Measurements from ENCODE around the gene PRKCE. TPM values are rescaled to one million over a fixed set of nuclear protein-coding genes. Genes with fewer than 3 reads are reported as not detected.

PRKCE gene
- polyA plus RNA-seq, 3 donors, result 8.3 to 9.1 (median 8.8) TPM

DNA sequence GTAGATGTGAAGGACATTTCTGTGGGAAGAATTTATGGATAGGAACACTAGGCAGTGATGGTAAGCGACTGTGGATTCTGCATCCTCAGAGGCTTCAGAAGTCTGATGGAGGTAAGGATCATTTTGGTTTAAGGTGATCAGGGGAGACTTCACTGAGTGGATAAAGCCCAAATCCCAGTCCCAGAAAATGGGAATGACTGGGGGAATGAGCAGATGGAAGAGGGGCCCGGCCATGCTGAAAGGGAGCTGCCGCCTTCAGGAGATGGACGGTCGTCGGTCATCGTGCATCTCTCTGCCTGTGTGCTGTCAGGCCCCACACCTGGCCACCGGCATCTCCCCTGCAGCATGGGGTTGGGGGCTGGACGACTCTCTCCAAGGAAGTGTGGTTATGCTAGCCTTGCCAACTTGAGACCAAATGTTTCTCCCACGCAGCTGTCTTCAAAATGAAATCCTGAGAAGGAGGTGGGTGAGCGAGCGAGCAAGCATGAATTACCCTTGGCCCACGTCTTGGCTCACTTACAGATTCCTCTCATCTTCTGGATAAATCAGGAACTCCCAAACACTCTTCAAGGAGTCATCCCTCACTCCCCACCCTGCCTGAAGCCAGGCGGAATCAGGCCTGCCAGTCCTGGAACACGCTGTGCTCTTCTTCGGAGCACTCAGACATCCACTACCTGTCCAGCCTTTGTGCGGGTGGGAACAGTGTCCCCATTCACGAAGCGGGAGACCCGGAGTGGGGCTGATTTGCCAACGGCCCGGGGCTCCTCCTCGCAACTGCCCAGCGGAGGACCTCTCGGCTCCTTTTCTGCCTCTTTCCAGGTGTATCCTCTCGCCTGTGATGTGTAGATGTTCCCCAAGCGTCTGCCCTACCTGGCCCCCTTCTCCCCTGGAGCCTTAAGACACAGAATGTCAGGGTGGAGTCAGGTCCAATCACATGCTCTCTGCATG is 85.6 kb downstream of the PRKCE start:
- DNase-seq (ENCODE audit: extremely low read depth in 1 of 11, low read depth in 9 of 11, low spot score in 4 of 11), result no peak

DNA sequence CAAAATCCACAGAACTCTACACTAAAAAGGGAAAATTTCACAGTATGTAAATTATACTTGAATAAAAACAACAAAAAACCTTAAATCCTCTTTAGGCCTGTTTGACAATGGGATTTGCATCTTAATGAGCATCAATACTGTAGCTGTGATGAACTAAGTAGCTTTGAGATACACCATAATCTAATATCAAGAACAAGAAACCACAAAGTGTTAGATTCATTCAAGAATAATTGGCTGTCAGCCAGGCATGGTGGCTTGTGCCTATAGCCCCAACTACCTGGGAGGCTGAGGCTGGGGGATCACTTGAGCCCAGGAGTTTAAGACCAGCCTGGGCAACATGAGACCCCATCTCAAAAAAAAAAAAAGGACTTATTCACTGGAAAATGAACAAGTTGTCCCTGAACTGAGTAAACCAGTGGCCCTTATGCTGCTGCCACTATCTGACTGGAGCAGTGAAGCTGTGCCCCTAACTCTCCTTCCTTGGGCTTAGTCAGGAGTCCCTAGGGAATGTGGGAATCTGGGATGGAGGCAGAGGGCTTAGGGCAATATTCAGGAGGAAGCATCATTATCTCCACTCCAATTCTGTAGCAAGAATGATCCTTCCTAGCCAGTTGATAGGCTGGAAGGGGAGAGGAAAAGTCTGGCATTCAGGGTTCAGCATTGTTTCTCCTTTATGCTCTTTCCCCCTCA is 88.5 kb downstream of the PRKCE start:
- no peak for DNase-seq (ENCODE audit: extremely low read depth in 1 of 11, low read depth in 9 of 11, low spot score in 4 of 11)

DNA sequence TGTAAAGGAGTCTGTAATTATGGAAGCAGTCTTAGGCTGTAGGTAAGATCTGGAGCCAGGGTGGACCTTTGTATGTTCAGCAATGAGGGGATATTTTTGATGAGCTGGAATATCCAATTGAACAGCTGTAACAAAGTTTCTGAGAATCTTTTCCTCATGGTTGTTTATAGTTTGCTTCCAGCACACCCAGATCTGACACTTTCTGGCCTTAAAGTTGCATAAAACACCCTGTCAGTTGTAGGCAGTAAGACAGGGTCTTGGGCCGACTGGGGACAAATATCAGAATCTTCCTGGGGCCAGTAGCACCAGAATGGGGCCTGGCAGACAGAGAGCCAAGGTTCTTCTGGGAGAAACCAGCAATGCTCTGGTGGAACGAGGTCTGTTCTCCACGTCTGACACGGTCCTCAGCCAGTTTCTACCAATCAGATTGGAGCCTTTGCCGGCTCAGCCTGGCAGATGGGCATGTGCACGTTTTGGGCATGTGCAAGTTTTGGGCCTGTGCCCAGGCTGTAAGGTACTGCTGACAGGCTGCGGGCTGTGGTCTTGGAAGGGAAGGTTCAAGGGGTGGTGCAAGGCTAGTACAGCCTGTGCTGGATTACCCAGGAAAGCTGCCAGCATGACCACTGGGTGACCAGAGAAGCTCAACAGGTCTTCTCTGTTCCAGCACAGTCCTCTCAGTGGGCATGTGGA is 89.8 kb downstream of the PRKCE start:
- DNase-seq (ENCODE audit: extremely low read depth in 1 of 11, low read depth in 9 of 11, low spot score in 4 of 11), result no peak

DNA sequence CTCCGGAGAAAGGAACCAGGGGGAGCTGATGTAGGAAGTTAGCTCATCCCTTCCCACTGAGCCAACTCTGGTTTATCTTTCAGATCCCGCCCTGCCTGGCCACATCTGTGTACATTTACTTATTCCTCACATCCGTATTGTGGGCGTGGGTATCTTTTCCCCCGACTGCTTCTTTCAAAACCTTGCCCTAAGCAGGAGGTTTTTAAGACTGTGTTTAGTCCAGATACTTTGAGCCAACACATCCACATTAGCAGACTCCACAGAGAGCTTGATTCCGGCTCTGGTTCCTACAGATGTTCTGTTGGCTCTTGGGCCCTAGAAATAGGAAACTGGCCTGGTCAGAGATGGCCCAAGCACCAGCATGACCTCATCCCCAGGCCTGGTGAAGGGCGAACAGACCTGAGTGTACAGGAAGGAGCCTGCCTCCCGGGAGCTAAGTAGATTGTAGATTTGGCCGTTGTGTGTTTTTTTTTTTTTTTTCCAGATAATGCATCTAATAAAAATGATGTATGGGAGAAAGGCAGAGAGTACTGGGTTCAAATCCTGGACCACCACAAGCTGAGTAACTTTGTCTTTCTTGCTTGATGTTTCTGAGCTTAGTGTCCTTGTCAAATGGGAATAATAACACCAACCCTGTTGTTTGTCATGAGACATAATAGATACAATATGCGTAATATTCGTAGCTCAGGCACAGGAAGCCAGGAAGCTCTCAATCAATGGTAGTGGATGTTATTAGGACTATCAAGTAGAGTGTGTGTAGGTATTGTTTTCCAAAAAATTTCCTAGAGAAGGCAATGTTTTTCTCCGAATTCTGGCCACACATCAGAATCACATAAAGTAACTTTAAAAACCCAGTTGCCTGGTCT is 92.3 kb downstream of the PRKCE start:
- no peak for DNase-seq (ENCODE audit: extremely low read depth in 1 of 11, low read depth in 9 of 11, low spot score in 4 of 11)

DNA sequence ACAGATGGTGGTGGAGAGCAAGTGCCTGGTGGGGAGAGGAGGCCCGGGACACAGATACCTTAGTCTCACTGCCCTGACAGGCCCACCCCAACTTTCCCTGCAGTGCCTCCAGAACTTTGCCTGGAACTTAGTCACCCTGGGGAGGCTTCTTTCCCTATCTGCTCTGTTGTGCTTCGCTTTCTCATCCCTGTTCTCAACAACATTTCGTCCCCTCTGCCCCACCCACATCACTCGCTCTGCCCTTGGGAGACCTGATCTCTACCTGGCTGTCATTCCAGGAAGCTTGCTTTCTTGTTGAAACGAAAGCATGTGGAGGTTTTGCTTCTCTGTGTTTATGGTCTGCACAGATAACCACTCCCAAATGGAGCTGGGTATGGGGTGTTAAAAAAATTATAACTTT is 93.8 kb downstream of the PRKCE start:
- DNase-seq (ENCODE audit: extremely low read depth in 1 of 11, low read depth in 9 of 11, low spot score in 4 of 11), result no peak

DNA sequence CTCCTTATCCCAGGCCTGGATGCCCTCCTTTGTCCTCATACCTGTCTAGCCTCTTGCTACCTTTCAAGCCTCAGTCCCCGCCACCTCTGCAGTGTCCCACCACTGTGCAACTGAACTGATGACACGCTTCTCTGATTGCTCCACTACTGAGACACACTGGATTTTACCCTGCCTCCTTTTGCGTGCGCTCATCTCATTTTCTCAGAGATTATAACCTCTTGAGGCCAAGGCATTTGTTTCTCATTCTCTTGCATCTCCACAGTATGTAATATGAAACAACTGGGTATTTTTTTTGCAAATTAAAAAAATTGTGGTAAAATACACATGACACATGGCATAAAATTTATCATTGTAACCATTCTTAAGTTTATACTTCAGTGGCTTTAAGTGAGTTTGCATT is 95.4 kb downstream of the PRKCE start:
- no peak for DNase-seq (ENCODE audit: extremely low read depth in 1 of 11, low read depth in 9 of 11, low spot score in 4 of 11)

DNA sequence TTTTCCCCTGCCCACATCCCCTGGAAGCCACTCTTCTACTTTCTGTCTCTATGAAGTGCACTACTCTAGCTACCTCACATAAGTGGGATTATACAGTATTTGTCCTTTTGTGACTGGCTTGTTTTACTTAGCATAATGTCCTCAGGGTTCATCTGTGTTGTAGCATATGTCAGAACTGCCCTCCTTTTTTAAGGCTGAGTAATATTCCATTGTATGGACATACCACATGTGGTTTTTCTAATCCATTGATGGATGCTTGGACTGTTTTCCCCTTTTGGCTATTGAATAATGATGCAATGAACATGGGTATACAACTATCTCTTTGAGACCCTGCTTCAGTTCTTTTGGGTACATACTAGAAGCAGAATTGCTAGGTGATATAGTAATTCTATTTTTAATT is 95.9 kb downstream of the PRKCE start:
- no peak for DNase-seq (ENCODE audit: extremely low read depth in 1 of 11, low read depth in 9 of 11, low spot score in 4 of 11)

DNA sequence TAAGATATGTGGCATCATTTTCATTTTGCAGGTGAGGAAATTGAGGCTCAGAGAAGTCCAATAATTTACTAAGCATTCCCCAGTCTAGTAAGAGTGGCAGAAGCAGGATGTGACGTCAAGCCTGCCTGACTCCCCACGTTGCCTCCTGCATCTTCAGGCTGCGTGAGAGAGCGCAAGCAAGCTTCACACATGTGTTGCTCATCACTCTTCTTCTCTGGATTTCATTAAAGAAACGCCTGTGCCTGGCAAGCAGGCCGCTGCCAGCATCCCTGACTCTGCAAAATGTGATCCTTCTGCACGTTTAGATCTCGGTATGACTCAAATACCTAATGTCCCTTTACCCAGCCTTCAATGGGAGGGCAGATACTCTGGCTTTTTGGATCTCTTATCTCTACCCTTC is 96.8 kb downstream of the PRKCE start:
- no peak for DNase-seq (ENCODE audit: extremely low read depth in 1 of 11, low read depth in 9 of 11, low spot score in 4 of 11)

DNA sequence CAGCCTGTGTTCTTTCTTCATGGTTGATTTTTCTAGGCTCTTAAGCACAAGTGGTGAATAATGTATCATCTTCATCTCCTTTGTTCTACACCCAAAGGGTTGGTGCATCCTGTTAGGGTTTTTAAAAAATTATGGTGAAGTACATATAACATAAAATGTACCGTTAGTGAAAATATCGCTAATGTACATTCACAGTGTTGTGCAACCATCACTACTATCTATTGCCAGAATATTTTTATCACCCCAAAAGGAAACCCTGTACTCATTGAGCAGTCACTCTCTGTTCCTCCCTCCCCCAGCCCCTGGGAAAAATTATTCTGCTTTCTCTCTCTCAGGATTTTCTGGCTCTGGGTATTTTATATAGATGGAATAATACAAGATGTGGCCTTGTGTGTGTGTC is 98.5 kb downstream of the PRKCE start:
- no peak for DNase-seq (ENCODE audit: extremely low read depth in 1 of 11, low read depth in 9 of 11, low spot score in 4 of 11)

DNA sequence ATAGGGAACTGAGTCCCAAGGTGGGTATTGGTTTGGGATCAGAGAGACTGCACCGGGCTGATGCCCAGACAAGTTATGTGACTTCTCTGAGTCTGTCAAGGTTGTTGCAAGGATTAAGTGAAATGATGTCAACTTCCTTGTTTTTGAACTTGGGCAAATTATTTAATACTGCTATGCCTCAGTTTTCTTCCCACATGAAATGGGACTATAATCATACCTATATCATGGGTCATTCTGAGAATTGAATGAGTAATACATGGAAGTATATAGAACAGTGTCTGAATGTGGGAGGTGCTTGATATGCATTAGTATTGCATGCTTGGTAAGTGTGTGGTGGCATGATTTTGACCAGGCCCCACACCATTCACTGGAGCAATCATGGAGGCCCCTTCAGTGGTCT is 99.0 kb downstream of the PRKCE start:
- no peak for DNase-seq (ENCODE audit: extremely low read depth in 1 of 11, low read depth in 9 of 11, low spot score in 4 of 11)

DNA sequence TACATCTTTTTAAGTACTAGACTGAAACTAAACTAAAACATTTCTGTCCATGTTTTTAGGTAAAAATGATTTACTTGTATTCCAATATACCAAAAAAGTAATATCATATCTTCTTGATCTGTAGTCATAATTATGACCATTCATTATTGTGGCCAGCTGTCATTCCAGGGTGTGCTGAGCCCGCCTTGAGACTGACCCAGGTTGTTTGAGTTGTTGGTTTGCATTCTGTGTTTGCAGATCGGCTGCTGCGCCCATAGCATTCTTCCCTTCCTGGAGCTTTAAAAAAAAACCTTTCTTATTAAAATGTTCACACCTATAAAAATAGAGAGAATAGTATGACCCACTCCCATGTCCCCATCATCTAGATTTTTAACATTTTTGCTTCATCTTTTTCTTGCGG is 101.9 kb downstream of the PRKCE start:
- DNase-seq (ENCODE audit: extremely low read depth in 1 of 11, low read depth in 9 of 11, low spot score in 4 of 11), result no peak

DNA sequence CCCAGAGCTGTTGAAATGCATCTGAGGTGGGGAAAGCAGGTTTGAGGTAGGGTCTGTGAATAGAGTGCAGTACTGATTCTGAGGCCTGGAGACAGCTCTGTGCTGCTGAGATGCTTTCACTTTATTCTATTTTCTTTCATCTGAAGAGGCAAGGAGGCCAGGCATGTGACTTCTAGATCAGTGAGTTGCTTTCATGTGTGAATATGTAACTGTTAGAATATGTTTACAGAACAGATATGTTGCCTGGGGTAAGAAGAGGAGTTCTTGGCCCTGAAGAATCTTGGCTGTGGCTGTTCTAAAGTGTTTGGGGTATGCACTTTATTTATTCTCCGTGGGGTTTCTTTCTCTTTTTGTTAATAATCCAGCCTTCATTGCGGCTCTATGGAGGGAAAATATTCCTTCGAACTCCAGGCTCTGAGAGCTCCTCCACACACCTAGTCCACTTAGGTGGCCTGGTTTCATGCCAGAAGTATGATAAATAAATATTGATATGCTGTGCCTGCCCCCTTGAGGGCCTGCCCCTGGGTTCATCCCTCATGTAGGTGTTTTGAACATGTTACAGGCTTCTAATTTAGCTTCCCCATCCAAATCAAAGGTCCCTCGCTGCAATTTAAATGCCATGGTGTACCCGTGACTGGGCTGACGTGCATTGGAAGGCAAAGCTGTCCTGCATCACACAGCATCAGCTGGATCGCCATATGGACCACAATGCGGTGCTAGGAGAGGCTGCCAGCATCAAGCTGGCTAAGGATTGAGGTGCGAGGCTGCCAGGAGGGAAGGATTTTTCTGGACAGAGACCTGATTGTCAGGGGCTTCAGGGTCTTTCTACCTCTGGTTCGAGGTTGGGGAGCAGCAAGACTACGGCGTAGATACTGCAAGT is 102.9 kb downstream of the PRKCE start:
- DNase-seq (ENCODE audit: extremely low read depth in 1 of 11, low read depth in 9 of 11, low spot score in 4 of 11), result no peak

DNA sequence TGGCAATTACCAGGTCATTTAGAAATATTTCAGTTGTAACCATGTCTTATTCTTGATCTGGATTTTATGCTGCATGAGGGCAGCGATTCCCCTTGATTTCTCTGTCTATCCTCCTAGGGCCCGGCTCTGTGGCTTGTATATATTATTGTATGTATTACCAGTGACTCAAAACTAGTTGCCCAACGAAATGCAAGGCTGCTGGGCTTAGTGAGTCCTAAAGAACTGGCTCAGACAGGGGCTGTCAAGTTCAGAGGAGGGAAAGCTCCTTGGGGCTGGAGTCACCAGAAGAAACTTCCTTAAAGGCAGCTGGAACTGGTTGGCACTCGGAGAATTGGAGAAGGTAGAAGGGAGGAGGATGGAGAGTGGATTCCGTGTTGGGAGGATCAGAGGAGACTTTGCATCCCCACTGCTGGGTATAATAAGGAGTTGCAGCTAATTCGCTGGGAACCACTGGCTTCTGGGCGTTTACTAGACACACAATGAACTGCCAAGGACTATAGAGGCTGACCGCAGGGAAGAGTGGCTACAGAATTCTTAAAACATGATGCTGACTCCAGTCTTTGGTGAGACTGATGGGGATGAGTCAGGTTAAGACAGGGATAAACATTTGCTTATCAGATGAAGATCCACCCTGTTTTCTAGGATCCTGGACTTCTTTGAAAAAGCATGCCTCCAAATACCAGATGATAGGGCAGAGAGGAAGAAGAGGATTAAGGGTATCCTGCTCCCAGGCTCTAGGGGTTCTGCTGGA is 104.3 kb downstream of the PRKCE start:
- DNase-seq (ENCODE audit: extremely low read depth in 1 of 11, low read depth in 9 of 11, low spot score in 4 of 11), result no peak

DNA sequence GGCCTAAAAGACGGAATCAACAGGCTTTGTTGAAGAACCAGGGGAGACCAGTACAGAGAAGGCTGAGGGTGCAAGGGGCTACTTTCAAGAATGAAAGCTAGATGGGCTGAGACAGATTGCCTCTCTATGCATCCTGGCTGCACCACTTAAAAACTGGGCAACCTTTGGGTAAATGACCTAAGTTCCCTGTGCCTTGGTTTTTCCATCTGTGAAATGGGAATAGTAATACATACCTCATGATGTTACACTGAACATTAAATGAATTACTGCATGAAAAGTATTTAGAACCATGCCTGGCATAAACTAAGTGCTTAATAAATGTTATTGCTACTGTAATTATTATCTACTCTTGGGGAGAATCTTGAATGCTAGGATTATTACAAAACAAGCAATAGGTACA is 106.5 kb downstream of the PRKCE start:
- DNase-seq (ENCODE audit: extremely low read depth in 1 of 11, low read depth in 9 of 11, low spot score in 4 of 11), result no peak

DNA sequence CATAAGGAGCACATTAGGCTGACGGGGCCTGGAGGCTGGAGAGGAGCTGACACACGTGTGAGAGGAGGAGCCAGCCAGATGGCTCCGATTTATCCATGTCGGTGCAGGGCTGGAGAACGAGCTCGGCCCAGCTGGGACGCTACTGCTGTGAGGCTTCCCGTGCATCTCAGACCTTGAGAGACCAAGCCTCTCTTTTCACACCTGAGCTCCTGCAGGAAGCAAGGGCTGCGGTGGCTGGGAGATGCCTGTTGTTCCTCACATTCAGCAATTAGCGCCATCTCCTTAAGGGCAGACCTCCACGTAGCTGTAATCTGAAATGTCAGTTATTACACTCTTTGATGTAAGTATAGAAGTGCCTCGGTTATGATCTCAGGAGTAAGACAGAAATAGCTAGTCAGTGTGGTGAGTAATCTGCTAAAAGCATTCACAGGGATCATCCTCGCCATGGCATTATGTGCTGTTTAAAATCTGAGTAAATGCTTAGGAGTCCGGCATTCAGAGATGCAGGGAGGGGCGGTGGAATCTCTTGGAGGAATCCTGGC is 107.9 kb downstream of the PRKCE start:
- no peak for DNase-seq (ENCODE audit: extremely low read depth in 1 of 11, low read depth in 9 of 11, low spot score in 4 of 11)

DNA sequence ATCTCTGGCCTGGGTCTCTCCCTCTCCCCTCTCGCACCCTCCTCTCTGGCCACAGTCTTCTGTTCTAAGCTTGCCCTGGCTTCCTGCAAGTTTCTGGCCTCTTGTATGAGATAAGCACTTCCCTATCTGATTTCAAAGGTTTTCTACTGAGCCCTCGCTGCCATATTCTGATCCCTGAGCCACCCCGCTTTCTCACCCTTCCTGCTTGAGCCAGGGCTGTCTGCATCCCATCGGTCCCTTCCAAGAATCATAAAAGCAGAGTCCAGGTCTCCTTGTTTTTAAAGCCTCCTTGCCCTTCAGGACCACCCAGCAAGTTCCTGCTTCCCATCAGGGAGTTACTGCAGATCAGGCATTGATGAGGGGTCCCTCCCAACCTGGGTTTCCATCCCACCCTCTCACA is 110.2 kb downstream of the PRKCE start:
- no peak for DNase-seq (ENCODE audit: extremely low read depth in 1 of 11, low read depth in 9 of 11, low spot score in 4 of 11)

DNA sequence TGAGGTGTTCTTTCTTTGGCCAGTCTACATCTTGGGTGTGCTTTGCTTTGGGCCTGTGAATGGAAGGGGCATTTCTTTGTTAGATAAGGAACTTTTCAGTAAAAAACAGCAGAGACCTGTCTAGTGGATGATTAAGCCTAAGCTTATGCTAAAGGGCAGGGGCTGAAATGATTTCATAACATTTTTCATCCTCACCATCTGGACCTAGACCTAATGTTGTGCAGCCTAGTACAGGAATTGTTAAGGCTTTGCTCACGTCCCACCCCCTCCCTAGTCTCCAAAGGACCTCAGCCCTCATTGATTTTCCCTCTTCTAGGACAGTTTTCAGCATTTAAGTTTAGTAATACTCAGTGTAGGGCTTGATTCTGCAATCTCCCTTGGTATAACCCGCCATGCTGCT is 111.8 kb downstream of the PRKCE start:
- DNase-seq (ENCODE audit: extremely low read depth in 1 of 11, low read depth in 9 of 11, low spot score in 4 of 11), result no peak

All from renal cortex interstitium (tissue), 11 donors.